ENCODE data around the gene COLEC11. TPM values are rescaled to one million over a fixed set of nuclear protein-coding genes. Genes with fewer than 3 reads are reported as not detected.

COLEC11 gene
- total and polyA plus RNA-seq, 9 of the 15 experiments (the other 6 are each of a cell fraction or from before 2014, with no cell fraction given), result 0.32 to 4.3 (median 1.8) TPM

DNA sequence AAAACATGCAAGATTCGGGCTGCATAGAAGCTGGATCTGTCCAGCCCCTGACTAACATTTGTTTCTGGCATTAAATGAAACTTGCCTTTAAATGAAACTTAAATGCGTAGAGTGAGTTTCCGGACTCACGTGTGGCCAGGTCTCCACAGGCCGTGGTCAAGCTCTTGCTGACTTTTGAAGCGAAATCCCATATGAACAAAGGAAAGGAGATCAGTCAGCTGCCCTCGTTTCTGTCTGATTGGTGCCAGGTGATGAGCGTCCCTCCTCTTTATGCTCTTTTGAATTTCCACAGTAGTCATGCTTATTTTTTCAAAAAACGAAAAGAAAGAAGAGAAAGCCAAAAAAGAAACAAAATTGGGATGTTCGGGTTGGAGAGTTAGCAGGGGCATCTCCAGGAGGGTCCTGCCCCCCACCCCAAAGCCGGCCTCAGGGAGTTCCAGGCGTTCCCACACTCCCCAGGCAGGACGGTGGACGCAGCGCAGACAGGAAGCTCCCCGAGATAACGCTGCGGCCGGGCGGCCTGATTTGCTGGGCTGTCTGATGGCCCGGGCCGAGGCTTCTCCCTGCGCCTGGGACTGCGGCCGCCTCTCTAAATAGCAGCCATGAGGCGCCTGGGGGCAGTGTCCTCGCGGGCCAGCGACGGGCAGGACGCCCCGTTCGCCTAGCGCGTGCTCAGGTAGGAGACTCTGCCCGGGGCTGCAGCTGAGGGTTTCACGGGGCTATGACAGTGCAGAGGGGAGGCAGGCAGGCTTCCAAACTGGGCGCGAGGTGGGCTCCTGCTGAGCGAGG is at the start of gene COLEC11 (continued):
- TF ChIP-seq ZNF592 (IDR thresholded peaks at IDR 0.05) (0 out of 2 replicates have a peak, but pooled peaks have one; percentile 22), ZNF431 (CRISPR knock-in tag; IDR thresholded peaks at IDR 0.05) (no peak), EGR1 (conservative IDR thresholded peaks at IDR 0.05) (no peak), ESRRA (IDR thresholded peaks at IDR 0.05; ENCODE audit: borderline replicate concordance, low read depth) (peak; percentile 33; the same call in 1 of the 2 replicates), ZNF77 (CRISPR knock-in tag; IDR thresholded peaks at IDR 0.05) (no peak), PHF21A (IDR thresholded peaks at IDR 0.05; ENCODE audit: borderline replicate concordance, low read depth) (peak; percentile 94), PKNOX1 (IDR thresholded peaks at IDR 0.05) (peak; percentile 23; the same call in 1 of the 2 replicates), KLF6 (CRISPR knock-in tag; IDR thresholded peaks at IDR 0.05; ENCODE audit: borderline replicate concordance) (no peak), ZNF764 (CRISPR knock-in tag; IDR thresholded peaks at IDR 0.05; ENCODE audit: low read depth) (no peak)
- TF ChIP-seq, protein P1, sequence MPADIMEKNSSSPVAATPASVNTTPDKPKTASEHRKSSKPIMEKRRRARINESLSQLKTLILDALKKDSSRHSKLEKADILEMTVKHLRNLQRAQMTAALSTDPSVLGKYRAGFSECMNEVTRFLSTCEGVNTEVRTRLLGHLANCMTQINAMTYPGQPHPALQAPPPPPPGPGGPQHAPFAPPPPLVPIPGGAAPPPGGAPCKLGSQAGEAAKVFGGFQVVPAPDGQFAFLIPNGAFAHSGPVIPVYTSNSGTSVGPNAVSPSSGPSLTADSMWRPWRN (IDR thresholded peaks at IDR 0.05; ENCODE audit: low read depth), result no peak
- TF ChIP-seq, protein P2, sequence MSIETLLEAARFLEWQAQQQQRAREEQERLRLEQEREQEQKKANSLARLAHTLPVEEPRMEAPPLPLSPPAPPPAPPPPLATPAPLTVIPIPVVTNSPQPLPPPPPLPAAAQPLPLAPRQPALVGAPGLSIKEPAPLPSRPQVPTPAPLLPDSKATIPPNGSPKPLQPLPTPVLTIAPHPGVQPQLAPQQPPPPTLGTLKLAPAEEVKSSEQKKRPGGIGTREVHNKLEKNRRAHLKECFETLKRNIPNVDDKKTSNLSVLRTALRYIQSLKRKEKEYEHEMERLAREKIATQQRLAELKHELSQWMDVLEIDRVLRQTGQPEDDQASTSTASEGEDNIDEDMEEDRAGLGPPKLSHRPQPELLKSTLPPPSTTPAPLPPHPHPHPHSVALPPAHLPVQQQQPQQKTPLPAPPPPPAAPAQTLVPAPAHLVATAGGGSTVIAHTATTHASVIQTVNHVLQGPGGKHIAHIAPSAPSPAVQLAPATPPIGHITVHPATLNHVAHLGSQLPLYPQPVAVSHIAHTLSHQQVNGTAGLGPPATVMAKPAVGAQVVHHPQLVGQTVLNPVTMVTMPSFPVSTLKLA (conservative IDR thresholded peaks at IDR 0.05), result peak in 1 of 2 experiments; percentile 56; a peak in 2 of 4 replicates
- TF ChIP-seq, protein P3, sequence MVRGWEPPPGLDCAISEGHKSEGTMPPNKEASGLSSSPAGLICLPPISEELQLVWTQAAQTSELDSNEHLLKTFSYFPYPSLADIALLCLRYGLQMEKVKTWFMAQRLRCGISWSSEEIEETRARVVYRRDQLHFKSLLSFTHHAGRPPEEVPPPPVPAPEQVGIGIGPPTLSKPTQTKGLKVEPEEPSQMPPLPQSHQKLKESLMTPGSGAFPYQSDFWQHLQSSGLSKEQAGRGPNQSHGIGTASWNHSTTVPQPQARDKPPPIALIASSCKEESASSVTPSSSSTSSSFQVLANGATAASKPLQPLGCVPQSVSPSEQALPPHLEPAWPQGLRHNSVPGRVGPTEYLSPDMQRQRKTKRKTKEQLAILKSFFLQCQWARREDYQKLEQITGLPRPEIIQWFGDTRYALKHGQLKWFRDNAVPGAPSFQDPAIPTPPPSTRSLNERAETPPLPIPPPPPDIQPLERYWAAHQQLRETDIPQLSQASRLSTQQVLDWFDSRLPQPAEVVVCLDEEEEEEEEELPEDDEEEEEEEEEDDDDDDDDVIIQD (CRISPR knock-in tag; IDR thresholded peaks at IDR 0.05), result no peak
- TF ChIP-seq, protein P4, sequence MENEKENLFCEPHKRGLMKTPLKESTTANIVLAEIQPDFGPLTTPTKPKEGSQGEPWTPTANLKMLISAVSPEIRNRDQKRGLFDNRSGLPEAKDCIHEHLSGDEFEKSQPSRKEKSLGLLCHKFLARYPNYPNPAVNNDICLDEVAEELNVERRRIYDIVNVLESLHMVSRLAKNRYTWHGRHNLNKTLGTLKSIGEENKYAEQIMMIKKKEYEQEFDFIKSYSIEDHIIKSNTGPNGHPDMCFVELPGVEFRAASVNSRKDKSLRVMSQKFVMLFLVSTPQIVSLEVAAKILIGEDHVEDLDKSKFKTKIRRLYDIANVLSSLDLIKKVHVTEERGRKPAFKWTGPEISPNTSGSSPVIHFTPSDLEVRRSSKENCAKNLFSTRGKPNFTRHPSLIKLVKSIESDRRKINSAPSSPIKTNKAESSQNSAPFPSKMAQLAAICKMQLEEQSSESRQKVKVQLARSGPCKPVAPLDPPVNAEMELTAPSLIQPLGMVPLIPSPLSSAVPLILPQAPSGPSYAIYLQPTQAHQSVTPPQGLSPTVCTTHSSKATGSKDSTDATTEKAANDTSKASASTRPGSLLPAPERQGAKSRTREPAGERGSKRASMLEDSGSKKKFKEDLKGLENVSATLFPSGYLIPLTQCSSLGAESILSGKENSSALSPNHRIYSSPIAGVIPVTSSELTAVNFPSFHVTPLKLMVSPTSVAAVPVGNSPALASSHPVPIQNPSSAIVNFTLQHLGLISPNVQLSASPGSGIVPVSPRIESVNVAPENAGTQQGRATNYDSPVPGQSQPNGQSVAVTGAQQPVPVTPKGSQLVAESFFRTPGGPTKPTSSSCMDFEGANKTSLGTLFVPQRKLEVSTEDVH (IDR thresholded peaks at IDR 0.05; ENCODE audit: low read depth, partially characterized antibody), result peak; percentile 30
